KMS-11 (cell line): ENCODE results near the gene JMJD7.

ENCODE experiments used
- H2AFZ ChIP-seq: fragments of 200-600 bp; sonication (generic); 2 replicates; pipeline ENCODE4 v1.6.1; 2016; ENCODE audit warnings: antibody characterized with exemption, mixed run types, low read depth
- H3K27ac ChIP-seq: fragments of 200-600 bp; sonication (generic); 2 replicates; pipeline ENCODE4 v1.6.1; 2016; ENCODE audit warnings: mild to moderate bottlenecking, mixed run types
- H3K27me3 ChIP-seq: fragments of 200-600 bp; sonication (generic); 2 replicates; pipeline ENCODE4 v1.6.1; 2017; ENCODE audit warnings: mild to moderate bottlenecking, low read depth, mixed run types, moderate library complexity; ENCODE audit not compliant: insufficient read depth
- H3K36me3 ChIP-seq: fragments of 200-600 bp; sonication (generic); 2 replicates; pipeline ENCODE4 v1.6.1; 2017; ENCODE audit warnings: mild to moderate bottlenecking, mixed run types; ENCODE audit not compliant: insufficient read depth
- H3K4me1 ChIP-seq: fragments of 200-600 bp; sonication (generic); 2 replicates; pipeline ENCODE4 v1.6.1; 2016; ENCODE audit warnings: mild to moderate bottlenecking, low read depth, mixed run types; ENCODE audit not compliant: poor library complexity, severe bottlenecking
- H3K4me2 ChIP-seq: fragments of 200-600 bp; sonication (generic); 2 replicates; pipeline ENCODE4 v1.7.0; 2016; ENCODE audit warnings: mild to moderate bottlenecking, mixed run types
- H3K4me3 ChIP-seq: fragments of 200-600 bp; sonication (generic); IDR thresholded peaks from 2 replicates; pipeline ENCODE4 v1.6.1; 2017; ENCODE audit warnings: low read depth, low read length, mixed read lengths; ENCODE audit not compliant: insufficient read depth
- H3K79me2 ChIP-seq: fragments of 200-600 bp; sonication (generic); 2 replicates; pipeline ENCODE4 v1.6.1; 2016; ENCODE audit warnings: low read depth, mixed run types; ENCODE audit not compliant: insufficient read depth
- H3K9ac ChIP-seq: fragments of 200-600 bp; sonication (generic); 2 replicates; pipeline ENCODE4 v1.6.1; 2016; ENCODE audit warnings: mild to moderate bottlenecking, mixed run types
- H4K20me1 ChIP-seq: fragments of 200-600 bp; sonication (generic); 2 replicates; pipeline ENCODE4 v1.6.1; 2016; ENCODE audit warnings: mild to moderate bottlenecking, mixed run types; ENCODE audit not compliant: insufficient read depth
- CTCF ChIP-seq: fragments of 200-600 bp; sonication (generic); conservative IDR thresholded peaks from 2 replicates; pipeline ENCODE4 v1.6.1; 2017; ENCODE audit warnings: low read depth, mild to moderate bottlenecking, antibody characterized with exemption, low read length, moderate library complexity, mixed read lengths

JMJD7 gene

DNA sequence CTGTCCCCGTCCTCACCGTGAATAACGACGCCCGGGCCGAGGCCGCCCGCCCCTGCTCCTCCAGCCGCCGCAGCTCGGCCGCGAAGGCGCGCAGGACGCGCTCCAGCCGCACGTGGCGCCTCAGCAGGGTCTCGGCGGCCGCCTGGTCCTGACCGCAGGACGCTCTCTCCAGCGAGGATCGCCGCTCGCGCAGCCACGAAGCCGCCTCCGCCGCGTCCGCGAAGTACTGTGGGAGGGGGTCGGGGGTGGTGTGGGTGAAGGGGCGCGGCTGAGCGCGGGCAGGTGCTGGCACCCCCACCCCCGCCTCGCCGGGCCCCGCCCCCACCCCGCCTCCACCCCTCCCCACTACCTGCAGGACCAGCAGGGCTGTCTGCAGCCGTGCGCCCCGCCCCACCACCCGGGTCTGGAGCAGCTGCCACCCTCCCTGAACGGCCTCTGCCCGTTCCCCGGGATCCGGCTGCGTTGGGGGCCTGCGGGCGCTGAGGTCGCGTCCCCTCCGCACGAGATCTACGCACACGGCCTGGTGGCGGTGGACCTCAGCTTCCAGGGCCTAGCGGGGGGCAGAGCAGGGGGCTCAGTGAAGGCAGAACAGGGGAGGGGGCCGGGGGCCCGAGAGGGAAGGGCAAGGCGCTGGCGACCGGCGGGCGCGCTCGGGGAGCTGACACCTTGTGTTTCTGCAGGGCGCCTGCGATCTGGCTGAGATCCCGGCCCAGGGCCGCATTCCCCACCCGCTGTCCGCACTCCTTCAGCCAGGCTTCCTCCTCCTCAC is 54.2 kb downstream of the JMJD7 start:
- Histone ChIP-seq H3K4me2 (no peak overlapping the region), H3K79me2 (no peaks in the 10 kb centered on the region), H3K27me3 (no peaks in the 10 kb centered on the region), H2AFZ (no peak overlapping the region), H3K36me3 (no peaks in the 10 kb centered on the region), H3K9ac (no peak overlapping the region), H4K20me1 (no peaks in the 10 kb centered on the region), H3K27ac (no peak overlapping the region), H3K4me3 (no peak overlapping the region), H3K4me1 (no peaks in the 10 kb centered on the region)
- TF ChIP-seq CTCF: no peak

GRCh38 chr15:41882689-41883483 is 55.0 kb downstream of the JMJD7 start:
- no peak overlapping the region for H2AFZ ChIP-seq
- no peak overlapping the region for H3K9ac ChIP-seq
- no peaks in the 10 kb centered on the region for H3K36me3 ChIP-seq
- no peaks in the 10 kb centered on the region for H4K20me1 ChIP-seq
- no peak overlapping the region for H3K4me2 ChIP-seq
- no peaks in the 10 kb centered on the region for H3K79me2 ChIP-seq
- H3K4me3 ChIP-seq: no peak overlapping the region
- no peak overlapping the region for H3K27ac ChIP-seq
- no peak for TF ChIP-seq CTCF
- H3K27me3 ChIP-seq: no peaks in the 10 kb centered on the region
- no peaks in the 10 kb centered on the region for H3K4me1 ChIP-seq

GRCh38 chr15:41883484-41883825 is 55.6 kb downstream of the JMJD7 start:
- H3K79me2 ChIP-seq: no peaks in the 10 kb centered on the region
- H3K36me3 ChIP-seq: no peaks in the 10 kb centered on the region
- H3K27me3 ChIP-seq: no peaks in the 10 kb centered on the region
- no peak overlapping the region for H3K9ac ChIP-seq
- no peak overlapping the region for H3K4me3 ChIP-seq
- no peaks in the 10 kb centered on the region for H4K20me1 ChIP-seq
- TF ChIP-seq CTCF: no peak
- H3K4me2 ChIP-seq: no peak overlapping the region
- no peak overlapping the region for H3K27ac ChIP-seq
- H2AFZ ChIP-seq: no peak overlapping the region
- peaks cover under 1% of the 10 kb centered on the region for H3K4me1 ChIP-seq

DNA sequence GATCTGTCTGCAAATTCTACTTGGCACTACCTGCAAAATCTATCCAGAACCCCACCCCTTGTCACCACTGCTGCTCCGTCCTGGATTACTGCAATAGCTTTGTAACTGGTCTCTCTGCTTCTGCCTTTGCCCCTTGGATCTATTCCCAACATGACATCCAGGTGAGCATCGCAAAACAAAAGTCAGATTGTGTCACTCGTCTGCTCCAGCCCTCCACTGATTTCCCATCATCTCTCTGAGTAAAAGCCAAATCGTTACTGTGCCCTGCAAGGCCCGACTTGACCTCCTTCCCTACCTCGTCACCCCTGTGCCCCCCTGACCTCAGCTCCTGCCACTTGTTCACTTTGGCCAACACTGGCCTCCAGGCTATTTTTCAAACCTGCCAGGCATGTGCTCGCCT is 56.6 kb downstream of the JMJD7 start:
- no peaks in the 10 kb centered on the region for H4K20me1 ChIP-seq
- no peak overlapping the region for H2AFZ ChIP-seq
- no peak for TF ChIP-seq CTCF
- no peak overlapping the region for H3K27ac ChIP-seq
- no peak overlapping the region for H3K4me3 ChIP-seq
- H3K27me3 ChIP-seq: no peaks in the 10 kb centered on the region
- H3K4me1 ChIP-seq: peaks cover 3% of the 10 kb centered on the region
- H3K4me2 ChIP-seq: no peak overlapping the region
- no peaks in the 10 kb centered on the region for H3K79me2 ChIP-seq
- no peak overlapping the region for H3K9ac ChIP-seq
- H3K36me3 ChIP-seq: no peaks in the 10 kb centered on the region
